Upper lobe of left lung (tissue), 6 donors: ENCODE measurements around the gene ADD1. TPM values are rescaled to one million over a fixed set of nuclear protein-coding genes. Genes with fewer than 3 reads are reported as not detected.
"Not testable (repeated sequence)": the region's sequence is repeated elsewhere in the genome, so short reads cannot be mapped to it uniquely, and the experiment has no call there.

ENCODE experiments used
- ATAC-seq, 2 donors: fragments of 200-7000 bp; cut with Tn5 transposase; one replicate each; pipeline ENCODE4 v1.9.1; 2022; ENCODE audit warnings: mild to moderate bottlenecking in 2 of 2, moderate library complexity in 2 of 2; ENCODE audit not compliant: low FRiP score in 2 of 2
- DNase-seq, 2 donors: peaks; one replicate each; pipeline ENCODE4 v3.0.0-alpha.2; 2019 to 2020
- H3K27ac ChIP-seq, 4 donors: fragments of 200-600 bp; sonication (generic); one replicate each; pipeline ENCODE4 v1.5.1; 2016 to 2019
- H3K27me3 ChIP-seq, 4 donors: fragments of 200-600 bp; sonication (generic); one replicate each; pipeline ENCODE4 v1.5.1; 2017 to 2019
- H3K36me3 ChIP-seq, 4 donors: fragments of 200-600 bp; sonication (generic); one replicate each; pipeline ENCODE4 v1.5.1; 2016 to 2019
- H3K4me1 ChIP-seq, 4 donors: fragments of 200-600 bp; sonication (generic); one replicate each; pipeline ENCODE4 v1.5.1; 2018 to 2019
- H3K4me3 ChIP-seq, 4 donors: fragments of 200-600 bp; sonication (generic); one replicate each; pipeline ENCODE4 v1.5.1; 2017 to 2019; ENCODE audit warnings: mild to moderate bottlenecking in 2 of 4, moderate library complexity in 1 of 4
- H3K9me3 ChIP-seq, 4 donors: fragments of 200-600 bp; sonication (generic); one replicate each; pipeline ENCODE4 v1.5.1; 2018 to 2019
- CTCF ChIP-seq, 6 experiments: fragments of 450-650 bp in 4 of 6; fragments of 200-600 bp in 2 of 6; sonication (generic) in 2 of 6; IDR thresholded peaks; one replicate each; pipeline ENCODE4 v1.5.1; 2016 to 2019; ENCODE audit warnings: antibody characterized with exemption in 6 of 6
- EP300 ChIP-seq, 4 donors: sonication (generic); formaldehyde crosslinking; IDR thresholded peaks; one replicate each; pipeline ENCODE4 v1.5.1; 2017; ENCODE audit warnings: antibody characterized with exemption in 4 of 4, control low read depth in 2 of 4
- POLR2A ChIP-seq, 4 donors: fragments of 450-650 bp; IDR thresholded peaks; one replicate each; pipeline ENCODE4 v1.5.1; 2016 to 2017; ENCODE audit warnings: antibody characterized with exemption in 4 of 4, mild to moderate bottlenecking in 2 of 4
- POLR2AphosphoS5 ChIP-seq, 2 donors: sonication (generic); formaldehyde crosslinking; IDR thresholded peaks; one replicate each; pipeline ENCODE4 v1.5.1; 2017; ENCODE audit warnings: antibody characterized with exemption in 2 of 2
- WGBS, 2 donors: methylation state at CpG; one replicate each; pipeline ENCODE4 v1.1.5; 2017 to 2018; 5-methylcytosine and 5-hydroxymethylcytosine counted together
- total RNA-seq, 6 donors: library from RNA; depleted of rRNA in 4 of 6; stranded (reverse); fragments of >200 nt in 4 of 6; gene quantifications; one replicate each; pipeline versions ENCODE4 v1.1.0 to v1.2.1, GENCODE V29; 2016 to 2021
- donor health status: DM: no; HTN: no; CAD: no; lungs with moderate emphysema.
- donor health status: DM: no; HTN: yes; CAD: no; lungs with severe emphysema.

Gene ADD1
- total RNA-seq, 6 donors from 2014 or later, result 184 to 651 (median 290) TPM

- 85 to 93% methylated on average over 6 of the region's 6 CpGs for WGBS, 2 donors
- TF ChIP-seq POLR2AphosphoS5 (IDR thresholded peaks at IDR 0.05) (no peak), POLR2A (IDR thresholded peaks at IDR 0.05) (no peak), CTCF (IDR thresholded peaks at IDR 0.05) (no peak), EP300 (IDR thresholded peaks at IDR 0.05) (no peak)
- H3K4me3 ChIP-seq, result no peak overlapping the region
- H3K9me3 ChIP-seq, result no peaks in the 10 kb centered on the region
- H3K36me3 ChIP-seq, result peaks cover 23 to 92% (median 65%) of the 10 kb centered on the region in 4 donors
- ATAC-seq, result no peak
- DNase-seq, result no peak
- H3K27me3 ChIP-seq, result no peaks in the 10 kb centered on the region
- no peak overlapping the region for H3K27ac ChIP-seq
- peaks cover 0 to 7% (median 3%) of the 10 kb centered on the region in 4 donors for H3K4me1 ChIP-seq
Observed at GRCh38 chr4:2953496-2953895, 109.9 kb downstream of the ADD1 start.

- Histone ChIP-seq H3K36me3 (peaks cover 23 to 82% (median 56%) of the 10 kb centered on the region in 4 donors), H3K4me3 (no peak overlapping the region), H3K27ac (peak overlapping the region in 3 of 4 donors; percentile 34 to 61 (median 51)), H3K4me1 (peaks cover 0 to 10% (median 3%) of the 10 kb centered on the region in 4 donors), H3K27me3 (no peaks in the 10 kb centered on the region), H3K9me3 (no peaks in the 10 kb centered on the region)
- DNase-seq (peak in 1 of 2 donors; percentile 54), ATAC-seq (no peak)
- TF ChIP-seq POLR2AphosphoS5 (IDR thresholded peaks at IDR 0.05) (no peak), CTCF (IDR thresholded peaks at IDR 0.05) (peak in 1 of 6 experiments; percentile 15), EP300 (IDR thresholded peaks at IDR 0.05) (no peak), POLR2A (IDR thresholded peaks at IDR 0.05) (no peak)
- WGBS, 2 donors, result 57 to 85% methylated on average over 14 to 32 of the region's 33 CpGs
Observed at GRCh38 chr4:2954358-2955185, 110.9 kb downstream of the ADD1 start.

- 95 to 96% methylated on average over 10 to 16 of the region's 44 CpGs for WGBS, 2 donors
- not testable (repeated sequence) for H3K27me3 ChIP-seq, H3K27ac ChIP-seq, H3K9me3 ChIP-seq, ATAC-seq, H3K4me1 ChIP-seq, H3K4me3 ChIP-seq, DNase-seq
- H3K36me3 ChIP-seq, result peaks cover 20 to 73% (median 48%) of the 10 kb centered on the region in 4 donors
Observed at GRCh38 chr4:2955186-2956044, 111.8 kb downstream of the ADD1 start.

- Histone ChIP-seq H3K36me3 (peaks cover 0 to 45% (median 21%) of the 10 kb centered on the region in 4 donors), H3K27me3 (no peaks in the 10 kb centered on the region)
- WGBS, 2 donors, result 67 to 72% methylated on average over 9 of the region's 9 CpGs
Observed at GRCh38 chr4:2958446-2958845, 114.8 kb downstream of the ADD1 start.

GRCh38 chr4:2960450-2960849, 116.8 kb downstream of the ADD1 start:
- not testable (repeated sequence) for H3K27me3 ChIP-seq, H3K27ac ChIP-seq, H3K9me3 ChIP-seq, DNase-seq, H3K4me3 ChIP-seq, ATAC-seq
- Histone ChIP-seq H3K4me1 (peaks cover 18 to 29% (median 23%) of the 10 kb centered on the region in 4 donors), H3K36me3 (peaks cover 0 to 30% (median 14%) of the 10 kb centered on the region in 4 donors)
- 91 to 98% methylated on average over 4 of the region's 4 CpGs for WGBS, 2 donors

More at GRCh38 chr4:2958446-2958845, 114.8 kb downstream of the ADD1 start:
- Histone ChIP-seq H3K4me3 (no peak overlapping the region), H3K27ac (no peak overlapping the region), H3K9me3 (no peaks in the 10 kb centered on the region), H3K4me1 (peaks cover 13 to 27% (median 17%) of the 10 kb centered on the region in 4 donors)
- no peak for ATAC-seq
- no peak for DNase-seq
- TF ChIP-seq CTCF (IDR thresholded peaks at IDR 0.05), result no peak
- no peak for TF ChIP-seq POLR2AphosphoS5 (IDR thresholded peaks at IDR 0.05)
- TF ChIP-seq EP300 (IDR thresholded peaks at IDR 0.05), result no peak
- no peak for TF ChIP-seq POLR2A (IDR thresholded peaks at IDR 0.05)
